Activated CD4-positive, CD25-positive, alpha-beta regulatory T cell (primary cell): ENCODE measurements around the gene LRRK2.
"Not testable (repeated sequence)": the region's sequence is repeated elsewhere in the genome, so short reads cannot be mapped to it uniquely, and the experiment has no call there.

Experiments used
- DNase-seq, 4 experiments: peaks; one replicate each; lab custom pipeline; 2025; lab: John Stamatoyannopoulos, UW

LRRK2 gene

GRCh38 chr12:40224439-40225291 lies at the start of gene LRRK2:
LRRK2 (plus strand) TSS chr12:40224997; CDS start chr12:40225132, 135 bp downstream.
- DNase-seq, result peak; percentile 1 to 26 (median 15)

GRCh38 chr12:40175045-40175444 lies 49.8 kb upstream of the LRRK2 start:
- DNase-seq, result no peak

- no peak for DNase-seq
Measured at GRCh38 chr12:40175489-40175888, 49.3 kb upstream of the LRRK2 start.

GRCh38 chr12:40178701-40179100 lies 46.1 kb upstream of the LRRK2 start:
- DNase-seq, result no peak

- no peak for DNase-seq
Measured at GRCh38 chr12:40181490-40181889, 43.3 kb upstream of the LRRK2 start.

GRCh38 chr12:40183715-40184114 lies 41.1 kb upstream of the LRRK2 start:
- DNase-seq, result no peak

- no peak for DNase-seq
Measured at GRCh38 chr12:40184493-40185302, 40.1 kb upstream of the LRRK2 start.

GRCh38 chr12:40185303-40185693 lies 39.5 kb upstream of the LRRK2 start:
- no peak for DNase-seq

GRCh38 chr12:40188558-40189320 lies 36.1 kb upstream of the LRRK2 start:
- no peak for DNase-seq

GRCh38 chr12:40192704-40193255 lies 32.0 kb upstream of the LRRK2 start:
- no peak for DNase-seq

- no peak for DNase-seq
Measured at GRCh38 chr12:40194846-40195245, 30.0 kb upstream of the LRRK2 start.

- no peak for DNase-seq
Measured at GRCh38 chr12:40197590-40197989, 27.2 kb upstream of the LRRK2 start.

GRCh38 chr12:40198601-40199000 lies 26.2 kb upstream of the LRRK2 start:
- DNase-seq, result no peak

GRCh38 chr12:40202095-40203059 lies 22.4 kb upstream of the LRRK2 start:
- DNase-seq, result no peak

GRCh38 chr12:40203060-40203430 lies 21.8 kb upstream of the LRRK2 start:
- DNase-seq, result no peak

- no peak for DNase-seq
Measured at GRCh38 chr12:40204337-40204736, 20.5 kb upstream of the LRRK2 start.

- no peak for DNase-seq
Measured at GRCh38 chr12:40207551-40207950, 17.2 kb upstream of the LRRK2 start.

GRCh38 chr12:40208707-40209446 lies 15.9 kb upstream of the LRRK2 start:
- no peak for DNase-seq

- no peak for DNase-seq
Measured at GRCh38 chr12:40209886-40210285, 14.9 kb upstream of the LRRK2 start.

- not testable (repeated sequence) for DNase-seq
Measured at GRCh38 chr12:40211186-40211585, 13.6 kb upstream of the LRRK2 start.
